ENCODE results near the gene FBXL7. TPM values are rescaled to one million over a fixed set of nuclear protein-coding genes. Genes with fewer than 3 reads are reported as not detected.

FBXL7 gene
- total and polyA plus RNA-seq, 2 experiments from 2014 or later: 3.2 to 7.5 TPM

DNA sequence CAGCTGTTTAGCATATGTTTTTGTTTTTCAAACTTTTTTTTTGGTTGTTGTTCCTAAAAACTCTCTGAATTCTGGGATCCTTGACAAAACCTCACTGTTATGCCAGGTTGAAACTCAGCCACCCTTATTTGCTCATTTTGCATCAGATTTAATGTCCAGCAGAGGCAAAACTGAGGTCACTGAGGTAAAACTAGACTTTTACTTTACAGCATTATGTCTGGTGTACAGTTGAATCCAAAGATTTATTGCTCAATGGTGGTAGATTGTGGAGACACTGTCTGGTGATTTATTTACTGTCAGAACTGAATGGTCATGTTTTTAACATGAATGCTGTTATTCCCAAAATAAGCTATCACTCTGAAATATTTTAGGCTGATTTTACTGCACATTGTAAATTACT lies 87.9 kb downstream of the FBXL7 start:
- H3K4me2 ChIP-seq (ENCODE audit: unreplicated experiment): no peak overlapping the region
- in situ Hi-C loops (cut with MboI): no loop called here
- H3K9ac ChIP-seq: no peak overlapping the region
- DNase-seq: peak; percentile 29
- peaks cover 11% of the 10 kb centered on the region for H3K4me1 ChIP-seq (ENCODE audit: insufficient read depth)
- H3F3A ChIP-seq (ENCODE audit: insufficient read depth): peaks cover 14% of the 10 kb centered on the region
- no peak overlapping the region for H3K27ac ChIP-seq
- H3K9me3 ChIP-seq (ENCODE audit: low read depth): no peaks in the 10 kb centered on the region
- H3K79me2 ChIP-seq (ENCODE audit: insufficient read depth): peaks cover 24% of the 10 kb centered on the region
- no peaks in the 10 kb centered on the region for H3K27me3 ChIP-seq (replicated peaks; ENCODE audit: insufficient read depth)
- H3K9me2 ChIP-seq (ENCODE audit: insufficient read depth): no peaks in the 10 kb centered on the region
- H2AFZ ChIP-seq: no peak overlapping the region
- TF ChIP-seq EZH2phosphoT487 (IDR thresholded peaks at IDR 0.05; ENCODE audit: insufficient read depth, low read depth) (no peak), EZH2 (IDR thresholded peaks at IDR 0.05; ENCODE audit: insufficient read depth, poor library complexity, severe bottlenecking) (no peak)
- no peak overlapping the region for H3K4me3 ChIP-seq
- H4K20me1 ChIP-seq (ENCODE audit: insufficient read depth): no peaks in the 10 kb centered on the region
- H3K36me3 ChIP-seq (ENCODE audit: low read depth): no peaks in the 10 kb centered on the region

DNA sequence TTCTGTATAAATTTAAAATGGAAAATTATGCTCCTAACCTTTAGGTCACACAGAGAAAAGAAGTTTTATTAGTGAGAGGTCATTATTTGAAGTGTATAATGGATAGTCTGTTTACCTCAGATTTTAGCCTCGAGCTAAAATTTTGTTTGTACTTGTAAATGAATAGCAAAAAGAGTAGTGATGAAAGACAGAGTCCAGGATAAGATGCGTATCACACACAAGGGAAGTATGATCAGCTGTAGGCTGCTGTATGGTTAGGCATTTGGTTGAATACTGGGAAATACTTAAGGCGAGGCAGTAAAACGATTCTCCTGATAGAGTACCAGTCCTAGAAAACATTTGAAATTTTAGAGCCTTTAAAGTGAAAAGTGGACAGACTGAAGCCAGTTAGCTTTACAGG lies 92.7 kb downstream of the FBXL7 start:
- H2AFZ ChIP-seq: no peak overlapping the region
- no peak for TF ChIP-seq EZH2 (IDR thresholded peaks at IDR 0.05; ENCODE audit: insufficient read depth, poor library complexity, severe bottlenecking)
- TF ChIP-seq EZH2phosphoT487 (IDR thresholded peaks at IDR 0.05; ENCODE audit: insufficient read depth, low read depth): no peak
- H3K9ac ChIP-seq: no peak overlapping the region
- H3K36me3 ChIP-seq (ENCODE audit: low read depth): no peaks in the 10 kb centered on the region
- no peaks in the 10 kb centered on the region for H3K9me2 ChIP-seq (ENCODE audit: insufficient read depth)
- H4K20me1 ChIP-seq (ENCODE audit: insufficient read depth): 0 out of 2 replicates have a peak, but pooled peaks cover 4% of the 10 kb centered on the region
- H3K79me2 ChIP-seq (ENCODE audit: insufficient read depth): peaks cover 46% of the 10 kb centered on the region
- no peaks in the 10 kb centered on the region for H3K27me3 ChIP-seq (replicated peaks; ENCODE audit: insufficient read depth)
- no peak overlapping the region for H3K27ac ChIP-seq
- in situ Hi-C loops (cut with MboI): no loop called here
- DNase-seq: no peak
- H3K4me1 ChIP-seq (ENCODE audit: insufficient read depth): no peaks in the 10 kb centered on the region
- H3K4me3 ChIP-seq: no peak overlapping the region
- H3K4me2 ChIP-seq (ENCODE audit: unreplicated experiment): no peak overlapping the region
- 79 to 81% methylated on average over 4 of the region's 4 CpGs for WGBS, 2 experiments (ENCODE audit: low coverage in 1 of 2, low lambda C conversion rate in 2 of 2, missing lambda C conversion rate in 2 of 2)
- no peaks in the 10 kb centered on the region for H3K9me3 ChIP-seq (ENCODE audit: low read depth)
- H3F3A ChIP-seq (ENCODE audit: insufficient read depth): no peaks in the 10 kb centered on the region

DNA sequence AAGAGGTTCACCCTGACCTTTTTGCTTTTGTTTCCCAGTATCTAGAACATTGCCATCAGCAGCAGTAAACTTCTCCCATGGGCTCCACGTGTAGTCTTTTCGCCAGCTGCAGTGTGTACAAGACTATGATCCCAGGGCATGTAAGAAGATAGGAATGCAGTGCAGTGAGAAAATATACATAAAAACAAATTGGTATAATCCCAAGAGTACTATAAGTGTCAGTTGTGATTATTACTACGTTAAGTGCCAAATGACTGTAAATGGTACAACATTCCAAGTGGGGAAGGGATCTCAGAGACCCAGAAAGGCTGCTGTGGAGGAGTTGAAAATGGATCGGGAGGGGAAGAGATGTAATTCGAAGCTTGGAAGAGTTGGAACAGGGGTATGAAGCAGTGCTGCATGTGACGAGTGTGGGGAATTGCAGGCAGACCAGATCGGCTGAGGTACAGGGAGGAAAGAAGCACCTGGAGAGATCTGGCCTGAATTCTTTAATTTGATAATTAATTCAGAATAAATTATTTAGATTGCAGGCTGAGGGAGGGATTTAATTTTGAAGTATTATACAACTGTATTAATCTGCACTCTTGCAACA lies 95.1 kb downstream of the FBXL7 start:
- H3K9me2 ChIP-seq (ENCODE audit: insufficient read depth): no peaks in the 10 kb centered on the region
- in situ Hi-C loops (cut with MboI): no loop called here
- H3K27ac ChIP-seq: no peak overlapping the region
- H3K9me3 ChIP-seq (ENCODE audit: low read depth): no peaks in the 10 kb centered on the region
- H2AFZ ChIP-seq: no peak overlapping the region
- H3K79me2 ChIP-seq (ENCODE audit: insufficient read depth): peaks cover 50% of the 10 kb centered on the region
- no peak overlapping the region for H3K9ac ChIP-seq
- WGBS, 2 experiments (ENCODE audit: low coverage in 1 of 2, low lambda C conversion rate in 2 of 2, missing lambda C conversion rate in 2 of 2): 93 to 97% methylated on average over 7 of the region's 7 CpGs
- H3K4me2 ChIP-seq (ENCODE audit: unreplicated experiment): no peak overlapping the region
- no peaks in the 10 kb centered on the region for H3K36me3 ChIP-seq (ENCODE audit: low read depth)
- H3K4me3 ChIP-seq: no peak overlapping the region
- peaks cover 11% of the 10 kb centered on the region; the same call in 1 of the 2 replicates for H4K20me1 ChIP-seq (ENCODE audit: insufficient read depth)
- H3K4me1 ChIP-seq (ENCODE audit: insufficient read depth): no peaks in the 10 kb centered on the region
- H3F3A ChIP-seq (ENCODE audit: insufficient read depth): no peaks in the 10 kb centered on the region
- H3K27me3 ChIP-seq (replicated peaks; ENCODE audit: insufficient read depth): no peaks in the 10 kb centered on the region
- no peak for DNase-seq
- no peak for TF ChIP-seq EZH2 (IDR thresholded peaks at IDR 0.05; ENCODE audit: insufficient read depth, poor library complexity, severe bottlenecking)

DNA sequence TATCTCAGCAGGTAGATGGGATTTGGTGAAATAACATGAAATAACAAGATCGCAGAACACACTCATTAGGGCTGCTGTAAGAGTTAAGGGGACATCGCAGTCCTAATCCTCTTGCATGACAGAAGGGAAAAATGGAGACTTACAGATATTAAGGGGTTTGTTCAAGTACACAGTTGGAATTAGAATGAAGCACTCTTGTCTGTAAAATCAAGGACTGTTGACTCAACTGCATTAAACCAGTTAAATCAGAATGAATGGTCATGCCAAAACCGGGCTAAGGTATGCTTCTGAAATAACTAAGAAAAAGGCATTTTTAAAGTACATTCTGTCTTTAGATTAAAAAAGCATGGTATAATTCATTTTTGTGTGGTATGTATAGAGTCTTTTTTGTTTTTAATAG lies 95.9 kb downstream of the FBXL7 start:
- no peaks in the 10 kb centered on the region for H3K36me3 ChIP-seq (ENCODE audit: low read depth)
- DNase-seq: no peak
- no peak overlapping the region for H3K9ac ChIP-seq
- H2AFZ ChIP-seq: no peak overlapping the region
- H3K27ac ChIP-seq: no peak overlapping the region
- no peak overlapping the region for H3K4me3 ChIP-seq
- in situ Hi-C loops (cut with MboI): no loop called here
- no peaks in the 10 kb centered on the region for H3K27me3 ChIP-seq (replicated peaks; ENCODE audit: insufficient read depth)
- no peaks in the 10 kb centered on the region for H3F3A ChIP-seq (ENCODE audit: insufficient read depth)
- H3K9me2 ChIP-seq (ENCODE audit: insufficient read depth): no peaks in the 10 kb centered on the region
- no peak for TF ChIP-seq EZH2phosphoT487 (IDR thresholded peaks at IDR 0.05; ENCODE audit: insufficient read depth, low read depth)
- no peak for TF ChIP-seq EZH2 (IDR thresholded peaks at IDR 0.05; ENCODE audit: insufficient read depth, poor library complexity, severe bottlenecking)
- peaks cover 44% of the 10 kb centered on the region for H3K79me2 ChIP-seq (ENCODE audit: insufficient read depth)
- no peaks in the 10 kb centered on the region for H3K9me3 ChIP-seq (ENCODE audit: low read depth)
- H4K20me1 ChIP-seq (ENCODE audit: insufficient read depth): peaks cover 11% of the 10 kb centered on the region; the same call in 1 of the 2 replicates
- H3K4me1 ChIP-seq (ENCODE audit: insufficient read depth): no peaks in the 10 kb centered on the region
- 80 to 83% methylated on average over 3 of the region's 3 CpGs for WGBS, 2 experiments (ENCODE audit: low coverage in 1 of 2, low lambda C conversion rate in 2 of 2, missing lambda C conversion rate in 2 of 2)
- H3K4me2 ChIP-seq (ENCODE audit: unreplicated experiment): no peak overlapping the region

DNA sequence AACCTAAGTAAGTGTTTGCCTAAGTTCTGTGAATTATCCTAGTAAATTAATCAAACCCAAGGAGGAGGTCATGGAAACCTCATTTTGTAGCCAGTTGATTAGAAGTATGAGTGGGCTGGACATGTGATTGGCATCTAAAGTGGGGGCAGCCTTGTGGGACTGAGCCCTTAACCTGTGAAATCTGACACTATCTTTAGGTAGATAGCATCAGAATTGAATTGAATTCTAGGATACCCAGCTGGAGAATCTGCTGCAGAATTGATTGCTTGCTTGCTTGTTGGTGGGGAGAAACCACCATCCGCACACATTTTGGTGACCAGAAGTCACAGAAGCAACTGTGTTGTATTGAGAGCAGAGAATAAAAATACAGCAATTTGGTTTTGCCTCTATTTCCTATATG lies 97.0 kb downstream of the FBXL7 start:
- Histone ChIP-seq H3K27ac (no peak overlapping the region), H4K20me1 (ENCODE audit: insufficient read depth) (peaks cover 11% of the 10 kb centered on the region; the same call in 1 of the 2 replicates), H3K9me2 (ENCODE audit: insufficient read depth) (no peaks in the 10 kb centered on the region), H3K4me3 (no peak overlapping the region), H3K4me1 (ENCODE audit: insufficient read depth) (no peaks in the 10 kb centered on the region), H3K79me2 (ENCODE audit: insufficient read depth) (peaks cover 44% of the 10 kb centered on the region), H3K36me3 (ENCODE audit: low read depth) (no peaks in the 10 kb centered on the region), H3K27me3 (replicated peaks; ENCODE audit: insufficient read depth) (no peaks in the 10 kb centered on the region), H3K9ac (no peak overlapping the region), H2AFZ (no peak overlapping the region), H3K9me3 (ENCODE audit: low read depth) (no peaks in the 10 kb centered on the region), H3F3A (ENCODE audit: insufficient read depth) (no peaks in the 10 kb centered on the region), H3K4me2 (ENCODE audit: unreplicated experiment) (no peak overlapping the region)
- no peak for DNase-seq
- 100% methylated on average over 1 of the region's 1 CpG for WGBS, 2 experiments (ENCODE audit: low coverage in 1 of 2, low lambda C conversion rate in 2 of 2, missing lambda C conversion rate in 2 of 2)
- in situ Hi-C loops (cut with MboI): no loop called here
- TF ChIP-seq EZH2 (IDR thresholded peaks at IDR 0.05; ENCODE audit: insufficient read depth, poor library complexity, severe bottlenecking) (no peak), EZH2phosphoT487 (IDR thresholded peaks at IDR 0.05; ENCODE audit: insufficient read depth, low read depth) (no peak)

All from GM23248 (cell line).